ENCODE results near the gene PGRMC1. TPM values are rescaled to one million over a fixed set of nuclear protein-coding genes. Genes with fewer than 3 reads are reported as not detected.

PGRMC1 gene
- total RNA-seq, 1 experiment from 2014 or later: 83.3 TPM

DNA sequence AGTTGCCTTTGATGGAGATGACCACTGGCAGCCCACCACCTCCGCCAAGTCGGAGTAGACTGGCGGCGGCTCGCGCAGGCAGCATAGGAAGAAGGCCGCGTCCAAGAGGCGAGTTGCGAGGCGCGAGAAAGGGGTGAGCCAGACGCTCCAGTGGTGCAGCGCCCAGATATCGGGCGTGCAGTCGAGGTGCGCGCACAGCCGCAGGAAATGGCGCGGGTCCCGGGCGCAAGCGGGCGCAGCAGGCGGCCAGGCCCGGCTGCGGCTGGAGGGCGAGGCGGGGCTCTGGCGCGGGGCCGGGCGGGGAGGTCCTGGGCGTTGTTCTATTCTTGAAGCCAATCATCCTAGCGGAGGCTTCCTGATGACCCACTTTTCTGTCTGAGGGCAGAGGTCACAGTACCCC, 13.2 kb upstream of the PGRMC1 start:
- H3K27me3 ChIP-seq (ENCODE audit: control insufficient read depth, insufficient read depth, low read length): 0 out of 2 replicates have a peak, but pooled peaks cover 4% of the 10 kb centered on the region
- no peak for ATAC-seq
- CTCF ChIA-PET: no interaction called here
- no peaks in the 10 kb centered on the region for H3K9me3 ChIP-seq (ENCODE audit: control insufficient read depth, insufficient read depth, low read depth, low read length)
- in situ Hi-C loops (cut with HindIII; ENCODE audit: low pct_unique_long_range_greater_than_20kb, low sequenced_read_pairs) (no loop called here), intact Hi-C loops (cut with micrococcal nuclease; ENCODE audit: unreplicated experiment) (no loop called here)
- POLR2A ChIA-PET: no interaction called here
- H3K4me3 ChIP-seq (ENCODE audit: low read depth in 2 of 2, low read length in 2 of 2): no peak overlapping the region
- BruUV-seq (replicated peaks): no TSS peak
- H3K27ac ChIP-seq (ENCODE audit: low read length): no peak overlapping the region
- DNase-seq (ENCODE audit: low read depth, low spot score): no peak
- no peaks in the 10 kb centered on the region for H3K4me1 ChIP-seq (ENCODE audit: control insufficient read depth, insufficient read depth, low read length)
- H3K36me3 ChIP-seq (ENCODE audit: control insufficient read depth, insufficient read depth, low read length): no peaks in the 10 kb centered on the region
- TF ChIP-seq, protein P1, sequence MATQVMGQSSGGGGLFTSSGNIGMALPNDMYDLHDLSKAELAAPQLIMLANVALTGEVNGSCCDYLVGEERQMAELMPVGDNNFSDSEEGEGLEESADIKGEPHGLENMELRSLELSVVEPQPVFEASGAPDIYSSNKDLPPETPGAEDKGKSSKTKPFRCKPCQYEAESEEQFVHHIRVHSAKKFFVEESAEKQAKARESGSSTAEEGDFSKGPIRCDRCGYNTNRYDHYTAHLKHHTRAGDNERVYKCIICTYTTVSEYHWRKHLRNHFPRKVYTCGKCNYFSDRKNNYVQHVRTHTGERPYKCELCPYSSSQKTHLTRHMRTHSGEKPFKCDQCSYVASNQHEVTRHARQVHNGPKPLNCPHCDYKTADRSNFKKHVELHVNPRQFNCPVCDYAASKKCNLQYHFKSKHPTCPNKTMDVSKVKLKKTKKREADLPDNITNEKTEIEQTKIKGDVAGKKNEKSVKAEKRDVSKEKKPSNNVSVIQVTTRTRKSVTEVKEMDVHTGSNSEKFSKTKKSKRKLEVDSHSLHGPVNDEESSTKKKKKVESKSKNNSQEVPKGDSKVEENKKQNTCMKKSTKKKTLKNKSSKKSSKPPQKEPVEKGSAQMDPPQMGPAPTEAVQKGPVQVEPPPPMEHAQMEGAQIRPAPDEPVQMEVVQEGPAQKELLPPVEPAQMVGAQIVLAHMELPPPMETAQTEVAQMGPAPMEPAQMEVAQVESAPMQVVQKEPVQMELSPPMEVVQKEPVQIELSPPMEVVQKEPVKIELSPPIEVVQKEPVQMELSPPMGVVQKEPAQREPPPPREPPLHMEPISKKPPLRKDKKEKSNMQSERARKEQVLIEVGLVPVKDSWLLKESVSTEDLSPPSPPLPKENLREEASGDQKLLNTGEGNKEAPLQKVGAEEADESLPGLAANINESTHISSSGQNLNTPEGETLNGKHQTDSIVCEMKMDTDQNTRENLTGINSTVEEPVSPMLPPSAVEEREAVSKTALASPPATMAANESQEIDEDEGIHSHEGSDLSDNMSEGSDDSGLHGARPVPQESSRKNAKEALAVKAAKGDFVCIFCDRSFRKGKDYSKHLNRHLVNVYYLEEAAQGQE (IDR thresholded peaks at IDR 0.05; ENCODE audit: insufficient read depth in 1 of 2, low read depth in 2 of 2, low read length in 1 of 2): no peak
- TF ChIP-seq SIN3A (IDR thresholded peaks at IDR 0.05; ENCODE audit: borderline replicate concordance, insufficient read depth, low read depth, low read length) (no peak), TCF7L2 (IDR thresholded peaks at IDR 0.05; ENCODE audit: low read depth, low read length) (no peak), POLR2AphosphoS5 (IDR thresholded peaks at IDR 0.05; ENCODE audit: low read depth, low read length) (no peak)
- TF ChIP-seq, protein P2, sequence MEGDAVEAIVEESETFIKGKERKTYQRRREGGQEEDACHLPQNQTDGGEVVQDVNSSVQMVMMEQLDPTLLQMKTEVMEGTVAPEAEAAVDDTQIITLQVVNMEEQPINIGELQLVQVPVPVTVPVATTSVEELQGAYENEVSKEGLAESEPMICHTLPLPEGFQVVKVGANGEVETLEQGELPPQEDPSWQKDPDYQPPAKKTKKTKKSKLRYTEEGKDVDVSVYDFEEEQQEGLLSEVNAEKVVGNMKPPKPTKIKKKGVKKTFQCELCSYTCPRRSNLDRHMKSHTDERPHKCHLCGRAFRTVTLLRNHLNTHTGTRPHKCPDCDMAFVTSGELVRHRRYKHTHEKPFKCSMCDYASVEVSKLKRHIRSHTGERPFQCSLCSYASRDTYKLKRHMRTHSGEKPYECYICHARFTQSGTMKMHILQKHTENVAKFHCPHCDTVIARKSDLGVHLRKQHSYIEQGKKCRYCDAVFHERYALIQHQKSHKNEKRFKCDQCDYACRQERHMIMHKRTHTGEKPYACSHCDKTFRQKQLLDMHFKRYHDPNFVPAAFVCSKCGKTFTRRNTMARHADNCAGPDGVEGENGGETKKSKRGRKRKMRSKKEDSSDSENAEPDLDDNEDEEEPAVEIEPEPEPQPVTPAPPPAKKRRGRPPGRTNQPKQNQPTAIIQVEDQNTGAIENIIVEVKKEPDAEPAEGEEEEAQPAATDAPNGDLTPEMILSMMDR (IDR thresholded peaks at IDR 0.05): no peak

DNA sequence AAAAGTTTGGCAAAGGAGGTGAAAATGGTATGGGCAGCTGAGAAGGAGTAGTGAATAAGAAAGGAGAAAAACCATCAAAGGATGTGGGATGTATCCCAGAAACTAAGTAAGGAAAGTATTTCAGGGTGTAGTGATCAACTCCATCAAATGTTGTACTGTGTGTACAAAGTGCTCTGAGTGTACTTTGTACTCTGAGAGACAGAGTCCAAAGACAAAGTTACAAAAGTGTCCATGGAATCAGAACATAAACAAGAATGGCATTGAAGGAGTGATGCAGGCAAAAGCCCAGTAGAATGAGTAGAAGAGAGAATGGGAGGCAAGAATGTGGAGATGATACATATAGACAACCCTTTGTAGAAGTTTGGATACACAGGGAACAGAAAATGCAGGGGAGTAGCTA, 12.3 kb upstream of the PGRMC1 start:
- intact Hi-C loops (cut with micrococcal nuclease; ENCODE audit: unreplicated experiment): no loop called here
- Histone ChIP-seq H3K4me3 (ENCODE audit: low read depth in 2 of 2, low read length in 2 of 2) (no peak overlapping the region), H3K9me3 (ENCODE audit: control insufficient read depth, insufficient read depth, low read depth, low read length) (no peaks in the 10 kb centered on the region), H3K27me3 (ENCODE audit: control insufficient read depth, insufficient read depth, low read length) (0 out of 2 replicates have a peak, but pooled peaks cover 4% of the 10 kb centered on the region), H3K4me1 (ENCODE audit: control insufficient read depth, insufficient read depth, low read length) (no peaks in the 10 kb centered on the region), H3K27ac (ENCODE audit: low read length) (no peak overlapping the region), H3K36me3 (ENCODE audit: control insufficient read depth, insufficient read depth, low read length) (no peaks in the 10 kb centered on the region)
- ChIA-PET POLR2A (no interaction called here), CTCF (no interaction called here)
- in situ Hi-C loops (cut with HindIII; ENCODE audit: low pct_unique_long_range_greater_than_20kb, low sequenced_read_pairs): no loop called here
- no TSS peak for BruUV-seq (replicated peaks)
- TF ChIP-seq POLR2AphosphoS5 (IDR thresholded peaks at IDR 0.05; ENCODE audit: low read depth, low read length) (no peak), SIN3A (IDR thresholded peaks at IDR 0.05; ENCODE audit: borderline replicate concordance, insufficient read depth, low read depth, low read length) (no peak), TCF7L2 (IDR thresholded peaks at IDR 0.05; ENCODE audit: low read depth, low read length) (no peak)
- TF ChIP-seq, protein P1 (IDR thresholded peaks at IDR 0.05; ENCODE audit: insufficient read depth in 1 of 2, low read depth in 2 of 2, low read length in 1 of 2): no peak
- TF ChIP-seq, protein P2 (IDR thresholded peaks at IDR 0.05): no peak
- ATAC-seq (no peak), DNase-seq (ENCODE audit: low read depth, low spot score) (no peak)

Data from Panc1 (cell line).